Measurements from ENCODE around the gene FANCC. TPM values are rescaled to one million over a fixed set of nuclear protein-coding genes. Genes with fewer than 3 reads are reported as not detected.

The FANCC gene
- total RNA-seq, 1 experiment from 2014 or later, result 25.3 TPM

DNA sequence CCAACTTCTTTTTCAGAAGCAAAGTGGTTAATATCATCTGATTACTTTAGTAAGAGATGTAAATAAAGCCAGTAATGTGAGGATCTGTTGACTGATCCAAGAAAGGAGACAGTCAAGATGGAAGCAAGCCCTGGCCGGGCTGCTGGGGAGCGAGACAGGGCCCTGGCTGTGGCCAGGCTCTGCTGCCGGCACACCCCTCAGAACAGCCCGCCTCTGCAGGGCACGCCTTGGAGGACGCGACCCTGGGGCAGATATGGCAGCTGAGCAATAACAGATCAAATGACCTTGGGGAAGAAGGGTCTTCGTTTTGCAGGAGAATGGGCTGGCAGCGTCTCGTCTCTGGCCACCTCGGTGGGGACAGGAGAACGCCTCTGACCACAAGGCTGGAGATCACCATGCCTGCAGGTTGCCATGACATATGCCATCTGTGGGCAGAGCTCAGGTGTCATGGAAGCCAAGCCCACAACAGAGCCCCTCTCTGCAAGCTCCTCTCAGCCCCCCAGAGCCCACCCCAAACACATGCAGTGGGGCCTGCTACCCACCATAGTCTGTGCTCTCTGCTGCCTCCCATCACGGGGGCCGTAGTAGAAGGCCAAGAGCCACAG lies 206.5 kb downstream of the FANCC start:
- H3K9me3 ChIP-seq (ENCODE audit: low read depth, low read length, poor library complexity, severe bottlenecking), result no peaks in the 10 kb centered on the region
- intact Hi-C loops (cut with micrococcal nuclease; ENCODE audit: unreplicated experiment), result no loop called here
- TF ChIP-seq EZH2 (IDR thresholded peaks at IDR 0.05; ENCODE audit: borderline replicate concordance, low read depth, low read length, poor library complexity, severe bottlenecking), result no peak
- BruUV-seq (replicated peaks), result no TSS peak
- DNase-seq (ENCODE audit: low spot score), result no peak
- no peak overlapping the region for H3K4me3 ChIP-seq (ENCODE audit: low read depth, low read length, poor library complexity, severe bottlenecking)
- no peaks in the 10 kb centered on the region for H3K27me3 ChIP-seq (replicated peaks; ENCODE audit: insufficient read depth, low read depth, low read length, poor library complexity)
- H3K4me1 ChIP-seq (ENCODE audit: insufficient read depth, low read length, poor library complexity, severe bottlenecking), result no peaks in the 10 kb centered on the region
- peaks cover 6% of the 10 kb centered on the region for H3K36me3 ChIP-seq (ENCODE audit: insufficient read depth, low read length, poor library complexity, severe bottlenecking)
- ChIA-PET POLR2A (ENCODE audit: low non-redundant PET) (no interaction called here), CTCF (no interaction called here)
- no peak overlapping the region for H3K27ac ChIP-seq (ENCODE audit: low read depth, low read length, poor library complexity, severe bottlenecking)

DNA sequence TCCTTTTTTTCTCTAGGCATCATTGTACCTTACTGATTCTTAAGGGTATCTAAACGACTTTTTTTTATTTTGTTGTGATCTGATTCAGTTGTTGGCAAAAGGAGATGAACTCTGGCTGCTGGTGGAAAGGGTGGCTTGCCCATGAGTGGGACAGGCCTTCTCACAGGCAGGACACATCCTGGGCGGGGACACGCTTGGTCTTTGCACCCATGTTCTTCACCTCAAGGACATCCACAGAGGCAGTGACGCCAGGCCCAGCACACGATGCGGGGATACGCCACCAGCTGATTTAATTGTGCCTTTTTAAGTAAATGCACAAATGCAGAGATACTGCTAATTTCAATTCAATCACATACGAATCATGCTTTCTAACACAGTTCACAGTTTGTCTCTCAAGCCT lies 208.1 kb downstream of the FANCC start:
- no peak overlapping the region for H3K4me3 ChIP-seq (ENCODE audit: low read depth, low read length, poor library complexity, severe bottlenecking)
- TF ChIP-seq EZH2 (IDR thresholded peaks at IDR 0.05; ENCODE audit: borderline replicate concordance, low read depth, low read length, poor library complexity, severe bottlenecking), result no peak
- TF ChIP-seq, protein P1, sequence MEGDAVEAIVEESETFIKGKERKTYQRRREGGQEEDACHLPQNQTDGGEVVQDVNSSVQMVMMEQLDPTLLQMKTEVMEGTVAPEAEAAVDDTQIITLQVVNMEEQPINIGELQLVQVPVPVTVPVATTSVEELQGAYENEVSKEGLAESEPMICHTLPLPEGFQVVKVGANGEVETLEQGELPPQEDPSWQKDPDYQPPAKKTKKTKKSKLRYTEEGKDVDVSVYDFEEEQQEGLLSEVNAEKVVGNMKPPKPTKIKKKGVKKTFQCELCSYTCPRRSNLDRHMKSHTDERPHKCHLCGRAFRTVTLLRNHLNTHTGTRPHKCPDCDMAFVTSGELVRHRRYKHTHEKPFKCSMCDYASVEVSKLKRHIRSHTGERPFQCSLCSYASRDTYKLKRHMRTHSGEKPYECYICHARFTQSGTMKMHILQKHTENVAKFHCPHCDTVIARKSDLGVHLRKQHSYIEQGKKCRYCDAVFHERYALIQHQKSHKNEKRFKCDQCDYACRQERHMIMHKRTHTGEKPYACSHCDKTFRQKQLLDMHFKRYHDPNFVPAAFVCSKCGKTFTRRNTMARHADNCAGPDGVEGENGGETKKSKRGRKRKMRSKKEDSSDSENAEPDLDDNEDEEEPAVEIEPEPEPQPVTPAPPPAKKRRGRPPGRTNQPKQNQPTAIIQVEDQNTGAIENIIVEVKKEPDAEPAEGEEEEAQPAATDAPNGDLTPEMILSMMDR (conservative IDR thresholded peaks at IDR 0.05; ENCODE audit: low read depth, low read length), result no peak
- intact Hi-C loops (cut with micrococcal nuclease; ENCODE audit: unreplicated experiment), result no loop called here
- no TSS peak for BruUV-seq (replicated peaks)
- no peaks in the 10 kb centered on the region for H3K9me3 ChIP-seq (ENCODE audit: low read depth, low read length, poor library complexity, severe bottlenecking)
- H3K36me3 ChIP-seq (ENCODE audit: insufficient read depth, low read length, poor library complexity, severe bottlenecking), result peaks cover 6% of the 10 kb centered on the region
- ChIA-PET POLR2A (ENCODE audit: low non-redundant PET) (no interaction called here), CTCF (no interaction called here)
- no peaks in the 10 kb centered on the region for H3K27me3 ChIP-seq (replicated peaks; ENCODE audit: insufficient read depth, low read depth, low read length, poor library complexity)
- no peaks in the 10 kb centered on the region for H3K4me1 ChIP-seq (ENCODE audit: insufficient read depth, low read length, poor library complexity, severe bottlenecking)
- no peak overlapping the region for H3K27ac ChIP-seq (ENCODE audit: low read depth, low read length, poor library complexity, severe bottlenecking)
- DNase-seq (ENCODE audit: low spot score), result no peak

- Histone ChIP-seq H3K36me3 (ENCODE audit: insufficient read depth, low read length, poor library complexity, severe bottlenecking) (peaks cover 6% of the 10 kb centered on the region), H3K4me1 (ENCODE audit: insufficient read depth, low read length, poor library complexity, severe bottlenecking) (no peaks in the 10 kb centered on the region), H3K4me3 (ENCODE audit: low read depth, low read length, poor library complexity, severe bottlenecking) (no peak overlapping the region), H3K27ac (ENCODE audit: low read depth, low read length, poor library complexity, severe bottlenecking) (no peak overlapping the region), H3K9me3 (ENCODE audit: low read depth, low read length, poor library complexity, severe bottlenecking) (no peaks in the 10 kb centered on the region), H3K27me3 (replicated peaks; ENCODE audit: insufficient read depth, low read depth, low read length, poor library complexity) (no peaks in the 10 kb centered on the region)
- POLR2A ChIA-PET (ENCODE audit: low non-redundant PET), result no interaction called here
- intact Hi-C loops (cut with micrococcal nuclease; ENCODE audit: unreplicated experiment), result no loop called here
- no TSS peak for BruUV-seq (replicated peaks)
- no peak for DNase-seq (ENCODE audit: low spot score)
- CTCF ChIA-PET, result no interaction called here
- no peak for TF ChIP-seq EZH2 (IDR thresholded peaks at IDR 0.05; ENCODE audit: borderline replicate concordance, low read depth, low read length, poor library complexity, severe bottlenecking)
- TF ChIP-seq, protein P1 (conservative IDR thresholded peaks at IDR 0.05; ENCODE audit: low read depth, low read length), result no peak
Observed at GRCh38 chr9:95108777-95109176, 208.7 kb downstream of the FANCC start.

DNA sequence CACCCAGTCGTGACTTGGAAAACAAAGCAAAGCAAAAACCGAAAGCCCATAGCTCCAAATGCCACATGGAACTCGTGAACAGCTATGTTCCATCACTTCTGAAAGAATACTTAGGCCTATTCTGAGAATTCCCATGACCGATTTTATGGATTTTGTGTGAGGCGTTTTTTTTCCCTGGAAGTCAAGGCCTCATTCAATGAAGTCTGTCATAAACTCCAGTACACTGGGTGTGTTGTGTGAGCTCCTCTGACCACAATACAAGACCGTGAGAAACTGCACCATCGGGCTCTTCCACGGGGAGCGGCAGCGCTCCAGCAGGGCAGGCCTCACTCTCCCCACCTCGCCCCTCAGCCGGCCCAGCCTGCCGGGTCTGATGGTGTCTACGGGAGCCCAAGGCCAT lies 209.5 kb downstream of the FANCC start:
- ChIA-PET POLR2A (ENCODE audit: low non-redundant PET) (no interaction called here), CTCF (no interaction called here)
- H3K27ac ChIP-seq (ENCODE audit: low read depth, low read length, poor library complexity, severe bottlenecking), result no peak overlapping the region
- peaks cover 6% of the 10 kb centered on the region for H3K36me3 ChIP-seq (ENCODE audit: insufficient read depth, low read length, poor library complexity, severe bottlenecking)
- no peak overlapping the region for H3K4me3 ChIP-seq (ENCODE audit: low read depth, low read length, poor library complexity, severe bottlenecking)
- H3K27me3 ChIP-seq (replicated peaks; ENCODE audit: insufficient read depth, low read depth, low read length, poor library complexity), result no peaks in the 10 kb centered on the region
- no peak for TF ChIP-seq EZH2 (IDR thresholded peaks at IDR 0.05; ENCODE audit: borderline replicate concordance, low read depth, low read length, poor library complexity, severe bottlenecking)
- TF ChIP-seq, protein P1 (conservative IDR thresholded peaks at IDR 0.05; ENCODE audit: low read depth, low read length), result no peak
- no peaks in the 10 kb centered on the region for H3K9me3 ChIP-seq (ENCODE audit: low read depth, low read length, poor library complexity, severe bottlenecking)
- no peak for DNase-seq (ENCODE audit: low spot score)
- intact Hi-C loops (cut with micrococcal nuclease; ENCODE audit: unreplicated experiment), result no loop called here
- no TSS peak for BruUV-seq (replicated peaks)
- no peaks in the 10 kb centered on the region for H3K4me1 ChIP-seq (ENCODE audit: insufficient read depth, low read length, poor library complexity, severe bottlenecking)
